Dendritic cell treated with granulocyte-macrophage colony-stimulating factor and Interleukin-4, amounts not matched to agents 40 ng/mL and 50 ng/mL, for 4 days (primary cell): ENCODE measurements around the gene MAPK8IP1.

ENCODE experiments used
- H3K27ac Mint-ChIP-seq: one replicate; pipeline ENCODE4 v1.8.0; 2022; ENCODE audit warnings: mild to moderate bottlenecking, mixed read lengths
- H3K27me3 Mint-ChIP-seq: one replicate; pipeline ENCODE4 v1.8.0; 2022; ENCODE audit warnings: mild to moderate bottlenecking, mixed read lengths
- H3K36me3 Mint-ChIP-seq: one replicate; pipeline ENCODE4 v1.8.0; 2022; ENCODE audit warnings: low read depth, mixed read lengths
- H3K4me1 Mint-ChIP-seq: one replicate; pipeline ENCODE4 v1.8.0; 2022; ENCODE audit warnings: low read depth, mixed read lengths
- H3K4me3 Mint-ChIP-seq: one replicate; pipeline ENCODE4 v1.8.0; 2022; ENCODE audit warnings: mild to moderate bottlenecking, moderate library complexity, mixed read lengths
- H3K9me3 Mint-ChIP-seq: one replicate; pipeline ENCODE4 v1.8.0; 2022; ENCODE audit warnings: mixed read lengths
- intact Hi-C: fragments of 100-400 bp; cut with micrococcal nuclease; formaldehyde crosslinking; loops from one replicate; pipeline ENCODE4 v1.15.0; 2022

The MAPK8IP1 gene

GRCh38 chr11:45852712-45853101 lies 32.7 kb upstream of the MAPK8IP1 start:
- Mint-ChIP-seq H3K36me3 (peaks cover 25% of the 10 kb centered on the region), H3K27ac (no peak overlapping the region), H3K4me1 (peaks cover 62% of the 10 kb centered on the region), H3K4me3 (no peak overlapping the region), H3K27me3 (no peaks in the 10 kb centered on the region), H3K9me3 (no peaks in the 10 kb centered on the region)
- intact Hi-C loops = no loop called here

- peaks cover 65% of the 10 kb centered on the region for H3K4me1 Mint-ChIP-seq
- H3K27me3 Mint-ChIP-seq = no peaks in the 10 kb centered on the region
- H3K36me3 Mint-ChIP-seq = peaks cover 28% of the 10 kb centered on the region
- no peak overlapping the region for H3K27ac Mint-ChIP-seq
- no peaks in the 10 kb centered on the region for H3K9me3 Mint-ChIP-seq
- intact Hi-C loops = no loop called here
- no peak overlapping the region for H3K4me3 Mint-ChIP-seq
Measured at GRCh38 chr11:45853332-45854219, 31.9 kb upstream of the MAPK8IP1 start.

DNA sequence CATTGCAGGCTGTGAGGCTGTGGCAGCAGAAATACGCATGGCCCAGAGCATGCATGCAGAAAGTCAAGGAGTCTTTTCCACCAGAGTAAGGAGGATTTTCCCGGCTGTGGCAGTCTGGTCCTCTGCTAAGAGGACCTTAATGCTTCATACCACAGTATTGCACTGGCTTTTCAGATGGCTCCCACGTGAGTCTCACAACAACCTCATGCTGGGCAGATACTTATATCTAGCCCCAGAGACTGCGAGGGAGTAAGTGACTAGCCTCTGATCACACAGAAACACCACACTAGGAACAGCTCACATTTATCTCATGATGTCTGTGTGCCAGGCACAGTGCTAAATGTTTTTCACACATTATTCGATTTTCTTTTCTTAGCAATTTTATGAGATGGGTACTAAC lies 30.1 kb upstream of the MAPK8IP1 start:
- Mint-ChIP-seq H3K27me3 (no peaks in the 10 kb centered on the region), H3K36me3 (peaks cover 46% of the 10 kb centered on the region), H3K4me1 (peaks cover 58% of the 10 kb centered on the region), H3K27ac (peak overlapping the region; percentile 91), H3K4me3 (no peak overlapping the region), H3K9me3 (no peaks in the 10 kb centered on the region)
- intact Hi-C loops = no loop called here

DNA sequence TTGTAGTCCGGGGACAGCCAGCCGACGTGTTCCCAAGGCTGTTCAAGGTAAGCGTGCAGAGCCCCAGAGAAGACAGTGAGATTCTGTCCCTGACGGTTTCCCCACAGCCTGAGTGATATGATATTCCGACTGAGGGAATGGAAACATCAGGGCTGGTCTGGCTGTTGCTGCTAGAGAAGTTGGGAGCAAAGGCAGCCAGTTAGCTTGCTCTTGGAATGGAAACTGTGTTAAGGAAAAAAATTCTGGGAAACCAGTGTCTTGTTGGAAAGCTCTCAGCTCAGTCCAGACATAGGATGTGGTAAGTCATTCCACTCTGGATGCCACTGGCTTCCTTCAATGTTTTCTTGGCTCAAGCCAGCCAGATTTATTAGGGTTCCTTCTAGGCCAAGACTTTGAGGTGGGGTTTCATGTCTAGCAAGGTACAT lies 29.4 kb upstream of the MAPK8IP1 start:
- no peaks in the 10 kb centered on the region for H3K27me3 Mint-ChIP-seq
- H3K4me3 Mint-ChIP-seq = no peak overlapping the region
- H3K36me3 Mint-ChIP-seq = peaks cover 53% of the 10 kb centered on the region
- intact Hi-C loops = no loop called here
- peaks cover 50% of the 10 kb centered on the region for H3K4me1 Mint-ChIP-seq
- H3K9me3 Mint-ChIP-seq = no peaks in the 10 kb centered on the region
- peak overlapping the region; percentile 91 for H3K27ac Mint-ChIP-seq

GRCh38 chr11:45857961-45858474 lies 27.4 kb upstream of the MAPK8IP1 start:
- intact Hi-C loops = loop anchor here (1.0 kb wide), 1 partner anchor 11 kb away; the partner anchor contains the start of gene CRY2
- no peaks in the 10 kb centered on the region for H3K9me3 Mint-ChIP-seq
- peak overlapping the region; percentile 91 for H3K27ac Mint-ChIP-seq
- peak overlapping the region; percentile 22 for H3K4me3 Mint-ChIP-seq
- no peaks in the 10 kb centered on the region for H3K27me3 Mint-ChIP-seq
- peaks cover 39% of the 10 kb centered on the region for H3K4me1 Mint-ChIP-seq
- peaks cover 73% of the 10 kb centered on the region for H3K36me3 Mint-ChIP-seq

DNA sequence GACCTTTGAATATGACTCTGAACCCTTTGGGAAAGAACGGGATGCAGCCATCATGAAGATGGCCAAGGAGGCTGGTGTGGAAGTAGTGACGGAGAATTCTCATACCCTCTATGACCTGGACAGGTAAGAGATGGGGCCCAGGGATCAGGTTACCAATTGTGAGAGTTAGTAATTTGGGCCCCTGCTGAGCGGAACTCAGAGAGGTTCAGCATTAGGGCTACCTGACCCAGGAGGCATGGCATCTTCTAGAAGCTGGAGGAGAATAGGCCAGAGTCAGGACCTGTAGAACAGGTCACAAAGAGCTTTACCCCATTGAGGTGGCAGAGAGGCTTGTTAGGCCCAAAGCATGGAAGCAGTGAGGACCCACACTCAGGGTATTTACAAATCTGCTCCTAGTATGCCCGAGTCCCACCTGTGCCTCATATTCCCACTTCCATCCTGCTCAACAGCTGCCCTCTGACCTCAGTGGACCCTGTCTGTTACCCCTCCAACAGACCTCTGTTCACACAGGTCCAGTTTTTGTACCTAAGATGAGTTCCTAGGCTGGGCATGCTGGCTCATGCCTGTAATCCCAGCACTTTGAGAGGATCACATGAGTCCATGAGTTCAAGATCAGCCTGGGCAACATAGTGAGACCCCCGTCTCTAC lies 26.6 kb upstream of the MAPK8IP1 start:
- H3K4me1 Mint-ChIP-seq = peaks cover 39% of the 10 kb centered on the region
- no peaks in the 10 kb centered on the region for H3K9me3 Mint-ChIP-seq
- H3K4me3 Mint-ChIP-seq = peak overlapping the region; percentile 22
- no peaks in the 10 kb centered on the region for H3K27me3 Mint-ChIP-seq
- peaks cover 81% of the 10 kb centered on the region for H3K36me3 Mint-ChIP-seq
- H3K27ac Mint-ChIP-seq = peak overlapping the region; percentile 91
- intact Hi-C loops = loop anchor here (1.0 kb wide), 1 partner anchor 12 kb away; the partner anchor contains the start of gene CRY2

DNA sequence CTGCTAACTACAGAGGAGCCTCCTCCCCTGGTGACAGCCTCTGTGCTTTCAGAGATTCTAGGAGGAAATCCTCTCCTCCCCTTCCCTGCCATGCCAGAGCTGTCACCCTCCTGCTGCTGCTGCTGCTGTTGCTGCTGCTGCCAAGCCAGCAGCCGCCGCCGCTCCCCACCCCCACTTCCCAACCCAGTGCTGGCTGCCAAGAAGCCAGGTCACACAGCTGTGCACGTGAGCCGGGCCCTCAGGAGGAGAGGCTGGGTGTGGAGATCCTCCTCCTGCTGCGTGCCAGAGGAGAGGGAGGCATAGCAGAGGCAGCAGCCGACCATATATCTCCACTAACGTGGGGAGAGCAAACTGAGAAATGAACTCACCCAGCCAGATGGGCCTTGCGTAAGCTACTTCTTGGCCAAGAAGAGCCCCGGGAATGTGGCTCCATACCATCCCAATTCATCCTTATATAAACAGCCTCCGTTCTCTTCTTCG lies 25.8 kb upstream of the MAPK8IP1 start:
- peaks cover 88% of the 10 kb centered on the region for H3K36me3 Mint-ChIP-seq
- H3K27me3 Mint-ChIP-seq = no peaks in the 10 kb centered on the region
- H3K27ac Mint-ChIP-seq = no peak overlapping the region
- H3K4me3 Mint-ChIP-seq = no peak overlapping the region
- intact Hi-C loops = no loop called here
- no peaks in the 10 kb centered on the region for H3K9me3 Mint-ChIP-seq
- peaks cover 39% of the 10 kb centered on the region for H3K4me1 Mint-ChIP-seq

DNA sequence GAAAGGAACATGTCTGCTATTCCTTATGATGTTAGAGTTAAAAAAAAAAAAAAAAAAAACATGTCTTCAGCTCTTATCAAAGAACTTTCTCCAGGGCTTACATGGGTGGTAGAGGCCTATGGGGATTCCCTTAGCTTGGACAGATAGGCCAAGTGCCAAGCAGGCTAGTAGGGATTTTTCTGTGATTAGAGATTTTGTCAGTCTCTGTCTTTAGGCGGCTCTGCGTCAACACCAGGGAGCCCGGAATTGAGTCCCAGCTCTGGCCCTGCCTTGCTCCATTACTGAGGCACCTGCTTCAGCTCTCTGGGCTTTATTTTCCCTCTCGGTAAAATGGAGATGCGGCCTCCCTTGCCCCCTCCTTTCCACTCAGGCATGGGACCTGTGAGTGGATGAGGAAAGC lies 25.1 kb upstream of the MAPK8IP1 start:
- Mint-ChIP-seq H3K4me1 (peaks cover 39% of the 10 kb centered on the region), H3K36me3 (peaks cover 93% of the 10 kb centered on the region), H3K9me3 (no peaks in the 10 kb centered on the region), H3K4me3 (no peak overlapping the region), H3K27ac (no peak overlapping the region), H3K27me3 (no peaks in the 10 kb centered on the region)
- intact Hi-C loops = no loop called here

DNA sequence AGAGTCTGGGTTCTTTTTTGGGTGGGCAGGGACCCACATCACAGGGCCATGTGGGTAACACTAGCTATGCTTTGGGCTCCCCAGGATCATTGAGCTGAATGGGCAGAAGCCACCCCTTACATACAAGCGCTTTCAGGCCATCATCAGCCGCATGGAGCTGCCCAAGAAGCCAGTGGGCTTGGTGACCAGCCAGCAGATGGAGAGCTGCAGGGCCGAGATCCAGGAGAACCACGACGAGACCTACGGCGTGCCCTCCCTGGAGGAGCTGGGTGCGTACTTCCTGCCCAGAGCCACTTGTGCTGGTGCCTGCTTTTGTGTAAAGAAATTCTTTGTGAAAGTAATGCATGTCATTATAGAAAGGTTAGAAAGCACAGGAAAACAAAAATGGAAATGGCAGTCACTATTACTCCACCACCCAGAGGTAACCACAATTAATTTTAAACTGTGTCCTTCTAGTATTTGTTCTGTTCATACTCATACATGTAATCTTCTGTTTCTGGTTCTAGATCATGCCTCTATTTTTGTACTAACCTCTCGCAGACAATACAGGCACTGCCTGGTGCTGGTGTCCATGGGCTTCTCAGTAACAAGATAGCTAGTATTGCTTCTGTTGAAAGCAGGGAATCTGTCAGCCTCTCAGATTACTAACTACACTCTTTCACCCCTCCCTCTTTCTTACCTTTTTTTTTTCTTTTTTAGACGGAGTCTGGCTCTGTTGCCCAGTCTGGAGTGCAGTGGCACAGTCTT lies 24.5 kb upstream of the MAPK8IP1 start:
- Mint-ChIP-seq H3K27me3 (no peaks in the 10 kb centered on the region), H3K36me3 (peaks cover 93% of the 10 kb centered on the region), H3K4me3 (no peak overlapping the region), H3K27ac (no peak overlapping the region), H3K9me3 (no peaks in the 10 kb centered on the region), H3K4me1 (peaks cover 33% of the 10 kb centered on the region)
- intact Hi-C loops = no loop called here

DNA sequence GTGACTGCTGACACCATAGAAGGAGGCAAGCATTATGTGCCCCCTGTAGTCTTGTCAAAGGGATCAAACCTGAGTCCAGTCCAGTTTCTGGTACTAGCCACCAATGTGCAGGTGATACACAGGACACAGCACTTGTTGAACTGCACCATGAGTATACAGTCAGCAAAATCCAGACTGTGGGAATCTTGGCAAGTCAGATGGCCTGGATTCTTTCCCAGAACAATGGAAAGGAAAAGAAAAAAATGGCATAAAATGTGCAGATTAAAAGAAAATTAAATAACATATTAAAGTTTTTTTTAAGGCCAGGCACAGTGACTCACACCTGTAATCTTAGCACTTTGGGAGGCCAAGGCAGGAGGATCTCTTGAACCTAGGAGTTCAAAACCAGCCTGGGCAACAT lies 21.4 kb upstream of the MAPK8IP1 start:
- Mint-ChIP-seq H3K9me3 (no peaks in the 10 kb centered on the region), H3K36me3 (peaks cover 97% of the 10 kb centered on the region), H3K27me3 (no peaks in the 10 kb centered on the region), H3K4me1 (peaks cover 3% of the 10 kb centered on the region), H3K4me3 (no peak overlapping the region), H3K27ac (no peak overlapping the region)
- intact Hi-C loops = no loop called here

GRCh38 chr11:45869551-45869950 lies 15.9 kb upstream of the MAPK8IP1 start:
- no peaks in the 10 kb centered on the region for H3K9me3 Mint-ChIP-seq
- H3K4me1 Mint-ChIP-seq = peaks cover 7% of the 10 kb centered on the region
- H3K4me3 Mint-ChIP-seq = no peak overlapping the region
- H3K27ac Mint-ChIP-seq = no peak overlapping the region
- intact Hi-C loops = no loop called here
- H3K36me3 Mint-ChIP-seq = peaks cover 98% of the 10 kb centered on the region
- no peaks in the 10 kb centered on the region for H3K27me3 Mint-ChIP-seq

- H3K4me1 Mint-ChIP-seq = peaks cover 7% of the 10 kb centered on the region
- no peaks in the 10 kb centered on the region for H3K9me3 Mint-ChIP-seq
- peaks cover 97% of the 10 kb centered on the region for H3K36me3 Mint-ChIP-seq
- no peak overlapping the region for H3K4me3 Mint-ChIP-seq
- H3K27me3 Mint-ChIP-seq = no peaks in the 10 kb centered on the region
- intact Hi-C loops = no loop called here
- H3K27ac Mint-ChIP-seq = no peak overlapping the region
Measured at GRCh38 chr11:45870706-45871105, 14.7 kb upstream of the MAPK8IP1 start.

- H3K9me3 Mint-ChIP-seq = no peaks in the 10 kb centered on the region
- H3K27ac Mint-ChIP-seq = no peak overlapping the region
- peaks cover 7% of the 10 kb centered on the region for H3K4me1 Mint-ChIP-seq
- intact Hi-C loops = loop anchor here (2.0 kb wide), 1 partner anchor 135 kb away; no protein-coding TSS in a partner anchor
- no peaks in the 10 kb centered on the region for H3K27me3 Mint-ChIP-seq
- peaks cover 93% of the 10 kb centered on the region for H3K36me3 Mint-ChIP-seq
- H3K4me3 Mint-ChIP-seq = no peak overlapping the region
Measured at GRCh38 chr11:45871638-45872037, 13.8 kb upstream of the MAPK8IP1 start.
